Stimulated activated CD8-positive, alpha-beta memory T cell treated with anti-CD3 and anti-CD28 coated beads, Interleukin-2, amount 100 ng/mL, for 1 hour (primary cell): ENCODE data around the gene CELF5.

Experiments used
- DNase-seq, 2 donors: peaks; one replicate each; pipeline ENCODE4 v3.0.0-alpha.2; 2020; ENCODE audit warnings: low read depth in 2 of 2

CELF5 gene

GRCh38 chr19:3344608-3345598 lies 120.4 kb downstream of the CELF5 start:
- DNase-seq: no peak

GRCh38 chr19:3345850-3346460 lies 121.5 kb downstream of the CELF5 start:
- DNase-seq: no peak
